Aortic smooth muscle cell (primary cell): Measurements from ENCODE around the gene DVL2. TPM values are rescaled to one million over a fixed set of nuclear protein-coding genes. Genes with fewer than 3 reads are reported as not detected.

ENCODE experiments used
- total RNA-seq: library from RNA; depleted of rRNA; stranded (reverse); fragments of >200 nt; gene quantifications from 2 replicates; pipeline ENCODE4 v1.2.3, GENCODE V29; 2014

Gene DVL2
- total RNA-seq, result 69.3 and 76.5 TPM in 2 replicates

GRCh38 chr17:7234083-7234951 lies at the start of gene DVL2:
TSS of gene DVL2 (minus strand) at chr17:7234517. CDS start at chr17:7234262, 255 bp downstream.

GRCh38 chr17:7281074-7281952 lies 47.0 kb upstream of the DVL2 start, which contains the start of gene SLC2A4:
TSS of gene SLC2A4 (plus strand) at chr17:7281718. CDS start at chr17:7281935, 217 bp downstream.

DNA sequence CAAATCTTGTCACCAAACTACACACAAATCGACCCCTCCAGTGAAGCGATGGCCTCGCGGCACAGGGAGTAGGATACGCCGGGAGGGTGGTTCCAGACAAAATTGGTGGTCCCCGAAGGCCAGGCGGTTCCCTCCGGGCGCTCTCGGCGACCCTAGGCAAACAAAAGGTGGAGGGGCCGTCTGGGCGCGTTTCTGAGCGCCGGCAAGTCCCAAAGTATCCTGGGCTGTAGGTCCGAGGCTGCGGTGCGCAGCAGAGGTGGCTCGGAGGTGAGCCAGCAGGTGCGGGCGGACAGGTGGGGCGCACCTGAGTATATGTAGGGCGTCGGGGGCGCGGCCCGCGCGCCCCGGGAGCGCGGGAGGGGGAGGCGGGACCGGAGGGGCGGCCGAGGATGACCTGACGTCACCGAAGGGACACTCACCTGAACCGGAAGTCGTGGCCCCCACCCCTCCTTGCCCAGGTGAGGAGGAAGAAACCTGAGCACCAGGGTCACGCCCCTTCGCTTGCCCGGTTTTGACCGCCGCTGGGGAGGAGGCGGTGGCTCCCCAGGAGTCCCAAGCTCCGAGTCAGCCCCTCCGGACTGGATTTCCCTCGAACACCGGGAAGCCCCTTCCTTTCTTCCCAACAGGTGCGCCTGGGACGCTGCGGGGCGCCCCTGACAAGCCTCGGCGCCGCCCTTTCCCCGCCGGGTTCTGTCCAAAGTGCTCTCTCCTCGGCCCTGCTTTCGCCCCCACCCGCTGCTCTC lies 28.0 kb upstream of the DVL2 start, which contains the start of gene CLDN7:
TSS of gene CLDN7 (minus strand) at position 287 of the 743 bp plus-strand sequence. CDS start 435 bp downstream, outside the sequence.

DNA sequence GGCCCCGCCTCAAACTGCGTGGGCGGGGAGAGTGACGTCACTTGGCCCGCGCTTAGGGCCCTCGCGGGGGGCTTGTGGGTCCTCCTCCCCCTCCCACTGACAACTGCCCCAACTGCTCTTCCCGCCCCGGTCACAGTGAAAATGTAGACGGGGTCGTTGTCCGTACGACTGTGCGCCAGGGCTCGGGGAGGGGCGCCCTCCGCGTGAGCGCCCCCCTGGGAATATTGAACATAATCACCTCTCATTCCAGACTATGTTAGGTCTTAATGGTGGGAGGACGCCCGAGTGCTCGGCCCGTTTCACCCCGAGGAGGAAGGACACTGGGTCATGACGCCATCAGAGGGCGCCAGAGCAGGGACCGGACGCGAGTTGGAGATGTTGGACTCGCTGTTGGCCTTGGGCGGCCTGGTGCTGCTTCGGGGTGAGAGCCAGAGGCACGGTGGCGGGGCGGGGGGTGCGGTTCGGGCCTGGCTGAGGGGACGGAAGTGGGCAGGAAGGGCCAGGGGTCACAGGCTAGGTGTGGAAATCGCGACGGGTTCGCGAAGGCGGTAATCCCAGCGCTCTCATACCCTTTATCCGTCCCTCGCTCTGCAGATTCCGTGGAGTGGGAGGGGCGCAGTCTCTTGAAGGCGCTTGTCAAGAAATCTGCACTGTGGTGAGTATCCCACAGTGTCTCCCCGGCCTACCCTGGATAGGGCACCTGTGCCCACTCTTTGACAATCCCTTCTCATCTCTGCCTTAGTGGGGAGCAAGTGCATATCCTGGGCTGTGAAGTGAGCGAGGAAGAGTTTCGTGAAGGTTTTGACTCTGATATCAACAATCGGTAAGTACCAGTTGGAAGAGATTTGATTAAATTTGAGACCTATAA lies 18.1 kb upstream of the DVL2 start, which contains the start of gene ELP5:
TSS of gene ELP5 (plus strand) at position 40 of the 868 bp plus-strand sequence. CDS start at position 376, 336 bp downstream.

GRCh38 chr17:7251661-7252175 lies 17.4 kb upstream of the DVL2 start, which contains the start of gene CTDNEP1:
TSS of gene CTDNEP1 (minus strand) at chr17:7251734. CDS start at chr17:7251296, 438 bp downstream.

GRCh38 chr17:7241783-7242716 lies 7.7 kb upstream of the DVL2 start, which contains the start of gene GABARAP:
TSS of gene GABARAP (minus strand) at chr17:7242449. CDS start at chr17:7242330, 119 bp downstream.

DNA sequence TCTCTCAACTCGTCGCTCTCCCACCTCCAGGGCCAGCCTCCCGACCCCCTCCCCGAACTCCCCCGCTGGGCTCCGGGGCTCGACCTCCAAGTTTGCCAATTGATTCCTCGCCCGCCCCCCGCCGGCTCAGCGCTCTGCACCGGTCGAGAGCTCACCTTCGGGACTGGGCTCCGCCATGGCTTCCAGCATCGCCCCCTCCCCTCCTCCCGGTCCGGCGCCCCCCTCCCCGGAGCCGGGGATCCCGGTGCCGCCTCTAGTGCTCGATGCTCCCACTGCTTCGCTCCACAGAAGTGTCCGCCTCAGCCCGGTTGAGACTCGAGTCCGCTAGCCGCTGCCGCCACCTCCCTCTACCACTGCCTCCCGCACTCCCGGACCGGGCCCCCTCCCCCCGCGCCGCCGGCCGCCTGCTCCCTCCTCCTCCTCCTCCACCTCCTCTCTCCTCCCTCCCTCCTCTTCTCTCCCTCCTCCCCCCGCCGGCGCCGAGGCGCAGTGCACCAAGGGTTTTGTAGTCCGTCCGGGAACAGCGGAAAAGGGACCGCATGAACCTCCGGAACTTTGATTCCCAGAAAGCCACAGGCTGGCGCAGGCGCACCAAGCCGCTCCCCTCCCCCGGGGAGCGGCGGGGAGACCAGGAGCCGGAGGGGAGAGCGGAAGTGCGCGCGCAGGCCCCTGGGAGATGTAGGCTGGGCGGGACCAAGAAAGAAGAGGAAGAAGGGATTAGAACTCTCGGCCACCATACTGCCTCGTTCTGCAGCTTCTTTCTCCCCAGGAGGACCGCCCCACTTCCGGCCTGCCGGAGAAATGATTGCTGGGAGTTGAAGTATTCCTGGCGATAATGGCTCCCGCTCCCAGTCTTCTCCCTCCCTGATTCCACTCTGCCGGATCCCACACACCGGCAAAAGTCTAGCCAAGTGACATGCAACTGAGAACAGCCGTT lies 5.0 kb upstream of the DVL2 start, which contains the start of gene PHF23:
TSS of gene PHF23 (minus strand) at position 367 of the 937 bp plus-strand sequence. CDS start at position 189, 178 bp downstream.

DNA sequence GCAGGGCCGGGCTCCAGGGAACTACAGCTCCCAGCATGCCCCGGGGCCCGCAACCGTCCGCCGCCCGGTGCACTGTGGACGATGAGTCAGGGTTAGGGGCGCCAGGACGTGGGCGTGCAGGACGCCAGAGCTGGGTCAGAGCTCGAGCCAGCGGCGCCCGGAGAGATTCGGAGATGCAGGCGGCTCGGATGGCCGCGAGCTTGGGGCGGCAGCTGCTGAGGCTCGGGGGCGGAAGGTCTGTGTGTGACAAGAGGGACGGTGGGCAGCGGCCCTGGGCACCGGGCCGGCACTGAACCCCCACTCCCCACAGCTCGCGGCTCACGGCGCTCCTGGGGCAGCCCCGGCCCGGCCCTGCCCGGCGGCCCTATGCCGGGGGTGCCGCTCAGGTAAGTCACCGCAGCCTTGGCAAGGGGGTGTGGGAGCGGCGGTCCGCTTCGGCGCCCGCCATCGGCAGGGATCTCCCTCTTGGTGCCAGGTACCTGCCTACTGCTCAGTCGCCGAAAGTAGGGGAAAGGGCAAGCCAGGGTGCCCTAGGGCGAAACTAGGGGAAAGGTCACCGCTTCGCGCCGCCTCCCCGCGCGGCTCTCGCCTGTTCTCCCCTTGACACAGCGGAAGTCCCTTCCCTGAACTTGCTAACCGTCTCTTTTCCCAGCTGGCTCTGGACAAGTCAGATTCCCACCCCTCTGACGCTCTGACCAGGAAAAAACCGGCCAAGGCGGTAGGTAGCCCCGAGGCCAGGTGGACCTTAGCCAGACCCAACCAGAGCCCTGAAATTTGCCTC lies 14.3 kb downstream of the DVL2 start, which contains the start of the genes ACADVL and DLG4:
TSS of gene ACADVL (plus strand) at position 127 of the 781 bp plus-strand sequence. CDS start at position 174, 47 bp downstream.
TSS of gene DLG4 (minus strand) at position 25 of the 781 bp plus-strand sequence.

DNA sequence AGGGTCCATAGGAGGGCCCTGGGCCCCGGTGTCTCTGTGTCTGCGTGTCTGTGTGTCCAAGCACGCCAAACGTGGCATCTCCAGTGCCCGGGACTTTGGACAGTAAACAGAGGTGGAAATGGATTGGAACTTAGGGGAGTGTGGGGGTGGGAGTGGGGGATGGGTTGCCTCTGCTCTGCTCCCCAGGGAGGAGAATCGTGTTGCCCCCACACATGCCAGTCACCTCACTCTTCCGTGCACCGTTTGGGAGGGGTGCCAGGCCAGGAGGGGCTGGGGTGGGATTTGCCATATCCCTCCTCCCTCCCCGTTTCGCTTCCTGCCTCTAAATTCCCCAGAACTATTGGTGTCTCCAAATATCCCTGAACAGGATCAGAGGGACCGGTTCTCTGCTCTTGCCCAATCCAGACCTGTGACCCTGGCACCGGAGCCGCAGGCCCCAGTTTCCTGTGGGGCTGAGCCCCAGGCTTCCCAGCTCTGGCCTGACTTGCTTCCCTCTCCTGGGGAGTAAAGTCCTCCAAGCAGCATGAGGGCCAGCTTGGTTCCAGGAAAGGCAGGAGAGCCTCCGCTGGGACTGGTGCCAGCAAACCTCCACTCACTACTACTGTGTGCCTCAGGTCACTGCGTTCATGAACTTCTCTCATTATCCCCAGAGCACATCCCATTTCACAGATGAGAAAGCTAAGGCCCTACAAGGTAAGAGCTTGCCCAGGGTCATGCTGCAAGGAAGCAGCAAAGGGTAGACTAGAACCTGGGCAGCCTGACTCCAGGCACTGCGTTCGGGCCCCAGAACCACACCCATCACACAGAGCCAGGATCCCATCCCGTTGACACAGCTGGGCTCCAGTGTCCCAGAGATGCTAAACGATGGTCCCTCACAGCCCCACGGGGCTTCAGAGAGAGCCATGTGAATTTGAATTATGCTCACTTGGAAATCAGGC lies 54.7 kb downstream of the DVL2 start, which contains the start of gene ASGR1:
TSS of gene ASGR1 (minus strand) at position 54 of the 938 bp plus-strand sequence. CDS start 807 bp downstream, outside the sequence.

Other genes starting within 250 kb of the DVL2 start
- gene ALOX12, start 238.5 kb downstream of the DVL2 start, total RNA-seq, result not detected in 2 replicates
- gene RNASEK, start 221.9 kb downstream of the DVL2 start, total RNA-seq, result 44.5 and 53.0 TPM in 2 replicates
- 3.4 and 7.3 TPM in 2 replicates for gene BCL6B, start 211.5 kb downstream of the DVL2 start, total RNA-seq
- gene SLC16A13, start 198.5 kb downstream of the DVL2 start, total RNA-seq, result 0.12 and 0.13 TPM in 2 replicates
- not detected in 2 replicates for gene SLC16A11, start 190.4 kb downstream of the DVL2 start, total RNA-seq
- gene CLEC10A, start 154.3 kb downstream of the DVL2 start, total RNA-seq, result 0.19 TPM in 1 of 2 replicates, not detected in the other
- not detected in 2 replicates for gene ASGR2, start 119.7 kb downstream of the DVL2 start, total RNA-seq
- gene ASGR1, start 55.1 kb downstream of the DVL2 start, total RNA-seq, result 0.66 and 0.68 TPM in 2 replicates
- 15.0 and 16.0 TPM in 2 replicates for gene DLG4, start 14.7 kb downstream of the DVL2 start, total RNA-seq
- 273 and 426 TPM in 2 replicates for gene ACADVL, start 14.6 kb downstream of the DVL2 start, total RNA-seq
- gene PHF23, start 4.9 kb upstream of the DVL2 start, total RNA-seq, result 33.3 and 34.9 TPM in 2 replicates
- gene GABARAP, start 7.9 kb upstream of the DVL2 start, total RNA-seq, result 172 and 209 TPM in 2 replicates
- 17.6 and 35.4 TPM in 2 replicates for gene CTDNEP1, start 17.2 kb upstream of the DVL2 start, total RNA-seq
- gene ELP5, start 17.7 kb upstream of the DVL2 start, total RNA-seq, result 29.7 and 35.6 TPM in 2 replicates
- gene CLDN7, start 28.0 kb upstream of the DVL2 start, total RNA-seq, result 3.5 and 8.2 TPM in 2 replicates
- gene SLC2A4, start 47.2 kb upstream of the DVL2 start, total RNA-seq, result 0.13 and 0.19 TPM in 2 replicates
- gene YBX2, start 60.1 kb upstream of the DVL2 start, total RNA-seq, result not detected in 2 replicates
- gene EIF5A, start 73.1 kb upstream of the DVL2 start, total RNA-seq, result 541 and 738 TPM in 2 replicates
- 33.6 and 40.6 TPM in 2 replicates for gene GPS2, start 80.8 kb upstream of the DVL2 start, total RNA-seq
- 14.2 and 18.9 TPM in 2 replicates for gene NEURL4, start 94.8 kb upstream of the DVL2 start, total RNA-seq
- 0.56 and 2.2 TPM in 2 replicates for gene ACAP1, start 102.0 kb upstream of the DVL2 start, total RNA-seq
- 5.8 and 5.9 TPM in 2 replicates for gene KCTD11, start 117.6 kb upstream of the DVL2 start, total RNA-seq
- not detected in 2 replicates for gene TMEM95, start 120.6 kb upstream of the DVL2 start, total RNA-seq
- gene TNK1, start 146.6 kb upstream of the DVL2 start, total RNA-seq, result not detected in 2 replicates
- 18.6 and 25.4 TPM in 2 replicates for gene PLSCR3, start 160.0 kb upstream of the DVL2 start, total RNA-seq
- 55.4 and 82.8 TPM in 2 replicates for gene TMEM256, start 169.6 kb upstream of the DVL2 start, total RNA-seq
- gene NLGN2, start 173.3 kb upstream of the DVL2 start, total RNA-seq, result 2.5 and 6.7 TPM in 2 replicates
- gene SPEM1, start 185.8 kb upstream of the DVL2 start, total RNA-seq, result not detected in 2 replicates
- gene SPEM2, start 191.1 kb upstream of the DVL2 start, total RNA-seq, result not detected in 2 replicates
- gene SPEM3, start 194.3 kb upstream of the DVL2 start, total RNA-seq, result not detected in 2 replicates
- gene TMEM102, start 200.9 kb upstream of the DVL2 start, total RNA-seq, result 2.4 and 3.2 TPM in 2 replicates
- 0.13 and 0.19 TPM in 2 replicates for gene FGF11, start 205.0 kb upstream of the DVL2 start, total RNA-seq
- 6.6 and 7.6 TPM in 2 replicates for gene CHRNB1, start 210.5 kb upstream of the DVL2 start, total RNA-seq
- gene ZBTB4, start 245.1 kb upstream of the DVL2 start, total RNA-seq, result 18.2 and 23.6 TPM in 2 replicates
- gene SLC35G6, start 246.9 kb upstream of the DVL2 start, total RNA-seq, result not detected in 2 replicates
- gene POLR2A, start 249.8 kb upstream of the DVL2 start, total RNA-seq, result 98.6 and 101 TPM in 2 replicates